Renal cortical epithelial cell (primary cell): Measurements from ENCODE around the gene ATP10B. TPM values are rescaled to one million over a fixed set of nuclear protein-coding genes. Genes with fewer than 3 reads are reported as not detected.

Source experiments
- DNase-seq: peaks from one replicate; pipeline ENCODE4 v3.0.0-alpha.2; 2011; ENCODE audit warnings: low read depth
- total RNA-seq: library from RNA; depleted of rRNA; stranded (reverse); fragments of >200 nt; gene quantifications from 2 replicates; pipeline ENCODE4 v1.2.3, GENCODE V29; 2014

ATP10B gene
- total RNA-seq, 1 donor from 2014 or later, result 0.10 TPM

GRCh38 chr5:160692271-160692670 is 159.7 kb downstream of the ATP10B start:
- no peak for DNase-seq

GRCh38 chr5:160685695-160686094 is 166.3 kb downstream of the ATP10B start:
- DNase-seq, result peak; percentile 25

- DNase-seq, result no peak
Measured at GRCh38 chr5:160685219-160685618, 166.8 kb downstream of the ATP10B start.

- no peak for DNase-seq
Measured at GRCh38 chr5:160679567-160680309, 172.3 kb downstream of the ATP10B start.

- no peak for DNase-seq
Measured at GRCh38 chr5:160675988-160676387, 176.0 kb downstream of the ATP10B start.

GRCh38 chr5:160674901-160675300 is 177.1 kb downstream of the ATP10B start:
- DNase-seq, result no peak

GRCh38 chr5:160672521-160672920 is 179.5 kb downstream of the ATP10B start:
- no peak for DNase-seq

GRCh38 chr5:160668356-160668755 is 183.7 kb downstream of the ATP10B start:
- DNase-seq, result no peak

- no peak for DNase-seq
Measured at GRCh38 chr5:160667160-160667559, 184.9 kb downstream of the ATP10B start.

GRCh38 chr5:160665460-160665859 is 186.6 kb downstream of the ATP10B start:
- DNase-seq, result no peak

GRCh38 chr5:160660132-160660531 is 191.9 kb downstream of the ATP10B start:
- no peak for DNase-seq

GRCh38 chr5:160657622-160658458 is 194.2 kb downstream of the ATP10B start:
- DNase-seq, result no peak

GRCh38 chr5:160657068-160657507 is 194.9 kb downstream of the ATP10B start:
- DNase-seq, result peak; percentile 7

GRCh38 chr5:160655717-160656116 is 196.3 kb downstream of the ATP10B start:
- DNase-seq, result no peak

GRCh38 chr5:160651692-160652645 is 200.0 kb downstream of the ATP10B start:
- DNase-seq, result peak; percentile 48

GRCh38 chr5:160649304-160649703 is 202.7 kb downstream of the ATP10B start:
- DNase-seq, result peak; percentile 25

- no peak for DNase-seq
Measured at GRCh38 chr5:160646033-160646432, 206.0 kb downstream of the ATP10B start.

GRCh38 chr5:160643616-160644240 is 208.3 kb downstream of the ATP10B start:
- DNase-seq, result no peak

GRCh38 chr5:160641405-160641804 is 210.6 kb downstream of the ATP10B start:
- no peak for DNase-seq

- DNase-seq, result no peak
Measured at GRCh38 chr5:160640406-160640805, 211.6 kb downstream of the ATP10B start.

- peak; percentile 42 for DNase-seq
Measured at GRCh38 chr5:160638161-160638742, 213.8 kb downstream of the ATP10B start.
